HG02588 (cell line): ENCODE data around the gene LRRC57.

Experiments
- ATAC-seq: cut with Tn5 transposase; IDR thresholded peaks from one replicate; pipeline ENCODE4 v1.9.1; 2021; ENCODE audit warnings: mild to moderate bottlenecking, moderate library complexity; ENCODE audit not compliant: unreplicated experiment

Gene LRRC57

GRCh38 chr15:42493679-42494078 lies 54.9 kb downstream of the LRRC57 start:
- ATAC-seq, result no peak

GRCh38 chr15:42491539-42492225 lies 56.9 kb downstream of the LRRC57 start:
- no peak for ATAC-seq

GRCh38 chr15:42490671-42491538 lies 57.7 kb downstream of the LRRC57 start, which contains the start of gene ZNF106:
ZNF106 (minus strand) TSS chr15:42491141; CDS start chr15:42472289, 18,852 bp downstream.
- peak; percentile 56 for ATAC-seq

- no peak for ATAC-seq
Observed at GRCh38 chr15:42490291-42490670, 58.3 kb downstream of the LRRC57 start.
